ENCODE measurements around the gene ARHGAP31.

Gene ARHGAP31

DNA sequence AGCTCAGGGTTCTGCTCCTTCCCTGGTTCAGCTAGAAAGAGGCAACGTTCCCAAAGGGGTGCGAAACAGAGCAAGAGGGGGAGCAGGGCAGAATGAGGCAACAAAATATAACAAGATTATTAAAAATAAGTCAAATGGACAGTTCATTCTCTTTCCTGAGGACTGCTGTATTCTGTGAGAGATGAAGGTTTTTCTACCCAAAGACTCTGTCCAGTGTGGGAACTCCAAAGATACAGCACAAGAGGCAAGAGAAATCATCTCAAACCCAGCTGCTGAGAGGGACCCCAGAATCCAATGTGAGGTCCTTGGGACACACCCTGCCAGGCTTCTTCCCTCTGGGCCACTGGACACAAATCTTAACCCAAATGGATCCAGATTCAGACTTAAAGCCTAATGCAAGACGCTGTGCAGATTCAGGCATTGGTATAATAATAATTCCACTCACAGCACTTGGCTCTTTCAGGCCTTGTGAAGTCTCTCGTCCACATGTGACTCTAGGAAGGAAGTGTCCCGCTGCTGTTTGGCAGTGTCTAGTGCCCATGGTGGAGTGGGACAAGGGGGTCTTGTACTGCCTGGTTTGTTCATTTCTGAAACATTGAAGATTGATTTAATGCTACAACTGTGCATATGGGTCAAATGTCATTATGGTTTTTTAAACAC lies 14.5 kb upstream of the ARHGAP31 start:
- TF ChIP-seq, protein P1, sequence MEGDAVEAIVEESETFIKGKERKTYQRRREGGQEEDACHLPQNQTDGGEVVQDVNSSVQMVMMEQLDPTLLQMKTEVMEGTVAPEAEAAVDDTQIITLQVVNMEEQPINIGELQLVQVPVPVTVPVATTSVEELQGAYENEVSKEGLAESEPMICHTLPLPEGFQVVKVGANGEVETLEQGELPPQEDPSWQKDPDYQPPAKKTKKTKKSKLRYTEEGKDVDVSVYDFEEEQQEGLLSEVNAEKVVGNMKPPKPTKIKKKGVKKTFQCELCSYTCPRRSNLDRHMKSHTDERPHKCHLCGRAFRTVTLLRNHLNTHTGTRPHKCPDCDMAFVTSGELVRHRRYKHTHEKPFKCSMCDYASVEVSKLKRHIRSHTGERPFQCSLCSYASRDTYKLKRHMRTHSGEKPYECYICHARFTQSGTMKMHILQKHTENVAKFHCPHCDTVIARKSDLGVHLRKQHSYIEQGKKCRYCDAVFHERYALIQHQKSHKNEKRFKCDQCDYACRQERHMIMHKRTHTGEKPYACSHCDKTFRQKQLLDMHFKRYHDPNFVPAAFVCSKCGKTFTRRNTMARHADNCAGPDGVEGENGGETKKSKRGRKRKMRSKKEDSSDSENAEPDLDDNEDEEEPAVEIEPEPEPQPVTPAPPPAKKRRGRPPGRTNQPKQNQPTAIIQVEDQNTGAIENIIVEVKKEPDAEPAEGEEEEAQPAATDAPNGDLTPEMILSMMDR (IDR thresholded peaks at IDR 0.05), result no peak
- Histone ChIP-seq H3K4me1 (ENCODE audit: control insufficient read depth in 1 of 2, insufficient read depth in 1 of 2, low read depth in 1 of 2, low read length in 1 of 2) (no peaks in the 10 kb centered on the region), H3K27me3 (no peaks in the 10 kb centered on the region), H3K27ac (no peak overlapping the region), H3K9me3 (no peaks in the 10 kb centered on the region), H3K36me3 (no peaks in the 10 kb centered on the region), H3K4me3 (ENCODE audit: low read depth in 1 of 2, low read length in 1 of 2) (no peak overlapping the region)

DNA sequence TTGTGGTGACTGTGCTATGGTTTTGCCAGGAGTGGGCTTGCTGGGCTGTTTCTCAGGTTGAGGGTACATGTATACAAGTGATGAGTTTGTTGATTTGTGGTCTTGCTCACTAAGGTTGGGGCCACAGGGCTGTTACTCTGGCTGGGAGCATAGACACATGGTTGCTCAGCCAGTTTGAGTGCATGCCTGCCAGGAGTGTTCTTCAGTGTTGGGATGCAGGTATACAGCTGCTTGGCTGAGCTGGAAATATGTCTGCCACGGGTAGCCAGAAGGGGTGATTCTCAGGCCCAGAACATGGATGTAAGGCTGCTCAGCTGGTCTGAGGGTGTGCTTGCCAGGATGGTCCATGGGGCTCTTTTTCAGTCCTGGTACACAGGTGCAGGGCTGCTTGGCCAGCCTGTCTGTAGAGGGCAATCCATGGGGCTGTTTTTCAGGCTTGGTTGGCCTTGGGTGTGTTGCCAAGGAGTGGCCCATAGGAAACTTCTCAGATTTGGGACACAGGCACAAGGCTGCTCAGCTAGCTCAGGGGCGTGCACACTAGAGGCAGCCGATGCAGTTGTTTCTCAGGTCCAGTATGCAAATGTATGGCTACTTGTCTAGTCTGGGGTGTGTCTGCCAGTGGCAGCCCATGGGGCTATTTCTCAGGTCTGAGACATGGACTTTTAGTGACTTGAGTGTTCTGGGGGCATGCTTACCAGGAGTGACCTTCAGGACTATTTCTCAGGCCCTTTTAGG lies 5.3 kb upstream of the ARHGAP31 start:
- Histone ChIP-seq H3K36me3 (no peaks in the 10 kb centered on the region), H3K27me3 (peaks cover 15% of the 10 kb centered on the region), H3K4me1 (ENCODE audit: control insufficient read depth in 1 of 2, insufficient read depth in 1 of 2, low read depth in 1 of 2, low read length in 1 of 2) (peaks cover 7 to 8% of the 10 kb centered on the region in 2 experiments), H3K9me3 (no peaks in the 10 kb centered on the region), H3K27ac (no peak overlapping the region), H3K4me3 (ENCODE audit: low read depth in 1 of 2, low read length in 1 of 2) (no peak overlapping the region)
- TF ChIP-seq, protein P1 (IDR thresholded peaks at IDR 0.05), result no peak

DNA sequence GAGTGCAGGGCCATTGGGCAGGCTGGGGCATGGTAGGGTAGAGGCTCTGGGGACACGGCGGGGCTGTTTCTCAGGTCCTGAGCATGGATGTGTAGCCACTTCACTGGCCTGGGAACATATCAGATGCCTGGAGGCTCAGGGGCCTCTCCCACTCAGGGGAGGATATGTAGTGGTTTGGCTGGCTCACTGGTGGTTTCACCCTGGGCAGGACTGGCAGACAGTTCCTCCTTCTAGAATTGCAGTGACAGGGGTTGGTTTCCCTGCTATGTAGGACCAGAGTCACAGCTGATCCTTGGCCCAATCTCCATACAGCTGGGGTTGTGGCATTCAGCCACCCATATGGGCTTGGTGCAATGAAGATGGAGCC lies 4.8 kb upstream of the ARHGAP31 start:
- Histone ChIP-seq H3K36me3 (no peaks in the 10 kb centered on the region), H3K4me1 (ENCODE audit: control insufficient read depth in 1 of 2, insufficient read depth in 1 of 2, low read depth in 1 of 2, low read length in 1 of 2) (peaks cover 9 to 12% of the 10 kb centered on the region in 2 experiments), H3K4me3 (ENCODE audit: low read depth in 1 of 2, low read length in 1 of 2) (no peak overlapping the region), H3K9me3 (no peaks in the 10 kb centered on the region), H3K27ac (no peak overlapping the region), H3K27me3 (peaks cover 18% of the 10 kb centered on the region)
- TF ChIP-seq, protein P1 (IDR thresholded peaks at IDR 0.05), result no peak

DNA sequence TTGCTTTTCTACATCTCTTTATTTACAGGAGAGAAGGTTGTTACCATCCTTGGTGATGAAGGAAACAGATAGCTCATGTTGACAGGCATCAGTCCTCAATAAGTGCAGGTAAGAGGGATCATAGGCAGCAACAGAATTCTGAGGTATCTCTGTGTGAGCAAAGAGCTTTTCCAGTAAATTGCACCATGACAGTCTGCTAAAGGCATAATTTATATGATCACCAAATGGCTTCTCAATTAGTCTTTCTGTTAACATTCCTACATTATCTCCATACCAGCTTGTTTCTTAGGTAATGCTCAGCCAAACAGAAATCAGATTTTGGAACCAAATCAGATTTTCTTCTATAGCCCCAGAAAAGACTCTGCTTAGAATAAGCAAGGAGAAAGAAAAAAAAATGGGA lies 3.6 kb upstream of the ARHGAP31 start:
- Histone ChIP-seq H3K36me3 (no peaks in the 10 kb centered on the region), H3K4me1 (ENCODE audit: control insufficient read depth in 1 of 2, insufficient read depth in 1 of 2, low read depth in 1 of 2, low read length in 1 of 2) (peaks cover 15 to 20% of the 10 kb centered on the region in 2 experiments), H3K9me3 (no peaks in the 10 kb centered on the region), H3K4me3 (ENCODE audit: low read depth in 1 of 2, low read length in 1 of 2) (no peak overlapping the region), H3K27me3 (peaks cover 30% of the 10 kb centered on the region), H3K27ac (no peak overlapping the region)
- TF ChIP-seq, protein P1 (IDR thresholded peaks at IDR 0.05), result no peak

DNA sequence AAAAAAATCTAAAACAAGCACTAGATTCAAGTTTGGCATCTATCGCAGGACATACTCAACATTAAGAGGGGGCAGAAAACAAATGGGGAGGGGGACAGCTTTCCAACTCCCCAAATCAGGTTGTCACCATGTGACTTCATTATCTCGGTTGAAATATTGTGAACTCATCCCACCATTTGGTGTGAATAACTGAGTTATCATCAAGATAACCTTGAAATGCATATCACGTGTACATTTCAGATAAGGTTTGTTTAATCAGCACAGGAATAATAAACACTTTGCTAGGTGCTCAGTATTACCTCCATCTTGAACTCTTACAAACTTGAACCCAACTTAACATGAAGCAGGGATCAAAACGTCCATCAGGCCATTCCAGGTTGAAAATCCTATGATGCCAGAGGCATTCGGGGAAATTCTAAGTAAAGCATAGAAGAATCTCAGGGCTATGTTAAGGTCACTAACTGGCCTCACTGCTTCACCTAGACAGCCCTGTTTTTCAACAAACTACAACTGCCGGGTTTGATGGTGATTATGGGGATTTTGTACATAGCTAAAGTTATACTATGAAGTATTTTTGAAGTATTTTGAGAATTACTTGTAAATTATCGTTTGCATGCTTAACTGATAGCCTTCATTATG lies 3.0 kb upstream of the ARHGAP31 start:
- H3K27ac ChIP-seq, result no peak overlapping the region
- TF ChIP-seq, protein P1 (IDR thresholded peaks at IDR 0.05), result no peak
- H3K4me3 ChIP-seq (ENCODE audit: low read depth in 1 of 2, low read length in 1 of 2), result no peak overlapping the region
- H3K36me3 ChIP-seq, result no peaks in the 10 kb centered on the region
- no peaks in the 10 kb centered on the region for H3K9me3 ChIP-seq
- peaks cover 15 to 20% of the 10 kb centered on the region in 2 experiments for H3K4me1 ChIP-seq (ENCODE audit: control insufficient read depth in 1 of 2, insufficient read depth in 1 of 2, low read depth in 1 of 2, low read length in 1 of 2)
- H3K27me3 ChIP-seq, result peaks cover 30% of the 10 kb centered on the region
